Medulla oblongata (tissue), 1 donor: ENCODE measurements around the gene CELA3A.
"Not testable (repeated sequence)": the region's sequence is repeated elsewhere in the genome, so short reads cannot be mapped to it uniquely, and the experiment has no call there.

Experiments
- DNase-seq: peaks from one replicate; pipeline ENCODE4 v3.0.0-alpha.2; 2015; ENCODE audit errors: extremely low spot score

CELA3A gene, protein sequence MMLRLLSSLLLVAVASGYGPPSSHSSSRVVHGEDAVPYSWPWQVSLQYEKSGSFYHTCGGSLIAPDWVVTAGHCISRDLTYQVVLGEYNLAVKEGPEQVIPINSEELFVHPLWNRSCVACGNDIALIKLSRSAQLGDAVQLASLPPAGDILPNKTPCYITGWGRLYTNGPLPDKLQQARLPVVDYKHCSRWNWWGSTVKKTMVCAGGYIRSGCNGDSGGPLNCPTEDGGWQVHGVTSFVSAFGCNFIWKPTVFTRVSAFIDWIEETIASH

GRCh38 chr1:22001409-22001808 lies at the start of gene CELA3A:
TSS of gene CELA3A (plus strand) at chr1:22001657. CDS start at chr1:22001675, 18 bp downstream.
- no peak for DNase-seq

DNA sequence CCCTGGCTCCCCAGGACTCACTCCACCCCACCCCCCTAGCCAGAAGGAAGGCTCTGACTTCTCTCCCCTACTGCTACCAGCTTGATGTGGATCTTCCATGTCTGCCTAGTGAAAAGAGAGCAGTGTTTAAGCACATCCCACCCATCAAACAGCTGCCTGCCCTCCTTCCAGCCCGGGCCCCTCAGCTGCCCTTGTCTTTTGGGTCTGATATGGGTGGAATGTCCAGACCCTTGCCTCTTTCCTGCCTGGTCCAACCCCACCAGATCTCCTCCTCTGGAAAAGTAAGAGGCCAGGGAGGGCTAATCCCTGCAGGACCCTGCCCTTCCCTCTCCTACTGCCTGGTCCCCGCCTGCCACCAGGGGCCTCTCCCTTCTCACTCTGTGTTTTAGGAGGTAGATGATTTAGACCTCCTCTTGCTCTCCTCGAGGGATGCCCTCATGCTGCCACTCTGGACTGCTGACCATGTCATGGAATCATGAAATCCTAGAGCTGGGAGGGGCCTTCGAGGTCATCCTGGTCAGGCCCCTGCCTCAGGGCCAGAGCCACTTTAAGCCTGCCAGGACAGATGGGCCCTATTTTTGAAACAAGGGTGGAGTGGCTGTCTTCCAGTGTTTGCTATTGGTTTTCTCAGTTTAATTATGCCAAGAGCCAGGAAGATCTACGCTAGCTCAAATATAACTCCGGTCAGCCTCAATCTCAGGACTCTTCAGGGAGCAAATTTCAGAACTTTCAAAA lies 48.5 kb upstream of the CELA3A start:
- no peak for DNase-seq

- no peak for DNase-seq
These were observed 46.4 kb upstream of the CELA3A start for GRCh38 chr1:21955058-21955457.

DNA sequence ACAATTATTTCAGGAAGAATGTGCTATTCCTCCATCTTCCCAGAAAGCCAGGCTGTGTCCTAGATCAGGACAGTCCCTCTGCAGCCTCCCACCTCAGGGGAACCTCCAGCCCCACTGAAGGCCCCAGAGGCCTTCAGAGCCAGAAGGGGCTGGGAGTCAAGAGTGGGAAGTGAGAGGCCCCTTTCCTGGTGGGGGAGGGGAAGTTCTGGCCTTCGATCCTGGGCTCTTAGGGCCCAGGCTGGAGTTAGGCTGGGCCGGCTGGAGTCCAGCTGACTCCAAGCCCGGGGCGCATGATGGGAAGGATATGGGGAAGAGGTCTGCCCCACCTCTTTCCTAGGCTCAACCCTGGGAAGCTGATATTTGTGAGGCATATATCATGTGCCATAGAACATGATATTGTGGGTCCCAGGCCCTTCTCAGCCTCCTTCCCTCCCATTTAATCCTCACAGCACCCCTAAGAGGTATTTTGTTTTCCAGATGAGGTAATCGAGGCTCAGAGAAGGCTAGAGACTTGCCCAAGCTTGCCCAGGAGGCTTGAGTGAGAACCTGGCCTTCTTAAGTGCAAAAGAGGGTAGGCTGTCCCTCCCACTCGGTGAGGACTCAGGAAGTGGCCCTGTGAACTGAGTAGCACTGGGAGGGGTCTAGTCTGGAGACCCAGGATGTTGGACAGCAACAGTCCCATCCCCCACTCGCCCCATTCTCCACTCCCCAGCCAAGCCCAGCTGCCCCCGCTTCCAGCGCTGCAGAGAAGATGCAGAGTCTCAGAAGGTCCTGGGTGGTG lies 45.8 kb upstream of the CELA3A start:
- DNase-seq = no peak

DNA sequence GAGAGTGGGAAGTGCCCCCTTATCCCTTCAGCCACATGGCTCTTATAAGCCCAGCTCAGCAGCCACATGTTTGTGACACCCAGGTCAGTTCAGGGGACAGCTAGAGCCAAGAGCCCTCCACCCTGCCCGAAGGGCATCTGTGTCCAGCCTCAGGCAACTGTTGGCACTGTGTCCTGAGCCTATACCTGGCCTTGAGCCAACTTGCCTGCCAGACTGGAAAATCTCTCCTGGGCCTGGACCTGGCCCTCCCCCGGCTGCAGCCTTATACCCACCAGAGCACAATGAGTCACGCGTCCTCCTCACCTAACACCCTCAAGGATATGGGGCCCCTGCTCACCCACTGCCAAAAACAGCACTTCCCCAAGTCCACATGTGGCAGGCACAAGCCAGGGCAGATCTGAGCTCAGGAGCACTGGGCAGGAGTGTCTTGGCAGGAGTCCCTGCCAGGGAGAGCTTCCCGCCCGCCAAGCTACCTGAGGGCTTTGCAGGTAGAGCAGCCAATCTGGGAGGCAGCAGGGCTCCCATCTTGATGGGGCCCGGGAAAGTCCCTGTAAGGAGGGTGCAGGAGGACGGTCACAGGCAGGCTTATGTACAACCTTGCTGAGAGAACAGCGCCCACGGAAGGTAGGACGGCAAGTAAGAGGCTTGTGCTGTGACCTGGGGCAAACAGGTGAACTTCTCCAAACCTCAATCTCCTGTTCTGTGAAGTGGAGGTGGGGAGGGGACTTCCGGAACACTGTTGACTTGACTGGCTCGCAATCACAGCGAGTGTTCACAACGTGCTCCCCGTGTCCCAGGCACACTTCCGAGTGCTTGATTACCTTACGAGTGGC lies 44.5 kb upstream of the CELA3A start:
- DNase-seq = no peak

- DNase-seq = no peak
These were observed 40.1 kb upstream of the CELA3A start for GRCh38 chr1:21961337-21961736.

- DNase-seq = no peak
These were observed 39.7 kb upstream of the CELA3A start for GRCh38 chr1:21961799-21962198.

GRCh38 chr1:21963477-21964217 lies 37.8 kb upstream of the CELA3A start:
- DNase-seq = peak; percentile 78

DNA sequence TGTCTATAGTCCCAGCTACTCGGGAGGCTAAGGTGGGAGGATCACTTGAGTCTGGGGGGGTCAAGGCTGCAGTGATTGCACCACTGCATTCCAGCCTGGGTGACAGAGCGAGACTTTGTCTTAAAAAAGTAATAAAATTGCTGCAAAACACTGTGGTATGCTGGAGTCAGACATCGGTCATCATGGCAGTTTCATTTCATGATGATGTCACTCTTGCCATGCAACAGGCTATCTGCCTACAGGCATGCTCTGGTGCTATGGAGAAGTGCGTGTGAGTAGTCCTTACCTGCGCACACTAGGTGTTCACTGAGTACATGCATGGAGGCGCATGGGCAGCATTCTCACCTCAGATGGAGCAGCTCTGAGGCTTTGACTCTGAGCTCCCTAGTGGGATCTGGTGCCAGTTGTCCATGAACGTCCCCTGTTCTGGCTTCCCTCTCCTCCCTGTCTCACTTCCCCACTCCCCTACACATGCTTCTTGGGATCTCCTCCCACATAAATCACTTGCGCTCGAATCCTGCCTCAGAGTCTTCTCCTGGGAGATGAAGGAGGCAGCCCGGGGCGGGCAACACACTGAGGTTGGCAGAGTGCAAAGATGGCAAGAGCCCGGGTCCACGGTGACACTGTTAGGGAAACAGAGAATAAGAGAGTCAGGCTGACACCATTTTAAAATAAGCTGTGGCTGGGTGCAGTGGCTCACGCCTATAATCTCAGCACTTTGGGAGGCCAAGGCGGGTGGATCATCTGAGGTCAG lies 35.0 kb upstream of the CELA3A start:
- no peak for DNase-seq

DNA sequence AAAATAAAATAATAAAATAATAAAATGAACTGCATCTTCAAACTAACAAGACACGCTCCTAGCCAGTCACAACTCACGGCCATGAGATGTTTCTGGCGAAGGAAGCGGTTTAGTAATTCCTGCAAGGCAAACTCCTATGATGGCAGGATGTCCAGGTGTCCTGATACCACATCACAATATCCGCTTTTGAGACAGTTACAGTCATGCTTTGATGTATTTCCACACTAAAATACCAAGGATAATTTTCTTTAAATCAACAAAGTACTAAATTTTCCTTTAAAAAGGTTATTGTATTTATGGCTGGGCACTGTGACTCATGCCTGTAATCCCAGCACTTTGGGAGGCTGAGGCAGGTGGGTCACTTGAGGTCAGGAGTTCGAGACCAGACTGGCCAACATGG lies 34.2 kb upstream of the CELA3A start:
- DNase-seq = not testable (repeated sequence)

DNA sequence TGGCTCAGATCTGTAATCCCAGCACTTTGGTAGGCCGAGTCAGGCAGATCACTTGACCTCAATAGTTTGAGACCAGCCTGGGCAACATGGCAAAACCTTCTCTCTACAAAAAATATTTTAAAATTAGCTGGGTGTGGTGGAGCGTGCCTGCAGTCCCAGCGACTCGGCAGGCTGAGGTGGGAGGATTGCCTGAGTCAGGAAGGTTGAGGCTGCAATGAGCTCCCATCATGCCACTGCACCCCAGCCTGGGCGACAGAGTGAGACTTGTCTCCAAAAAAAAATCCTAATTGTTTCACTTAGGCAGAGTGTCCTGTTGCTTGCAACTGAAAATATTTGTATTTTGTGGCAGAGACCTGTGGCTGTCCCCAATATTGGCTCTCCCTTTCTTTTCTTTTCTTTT lies 32.4 kb upstream of the CELA3A start:
- not testable (repeated sequence) for DNase-seq

GRCh38 chr1:21970523-21970922 lies 30.9 kb upstream of the CELA3A start:
- not testable (repeated sequence) for DNase-seq

GRCh38 chr1:21972973-21973441 lies 28.4 kb upstream of the CELA3A start:
- DNase-seq = not testable (repeated sequence)

DNA sequence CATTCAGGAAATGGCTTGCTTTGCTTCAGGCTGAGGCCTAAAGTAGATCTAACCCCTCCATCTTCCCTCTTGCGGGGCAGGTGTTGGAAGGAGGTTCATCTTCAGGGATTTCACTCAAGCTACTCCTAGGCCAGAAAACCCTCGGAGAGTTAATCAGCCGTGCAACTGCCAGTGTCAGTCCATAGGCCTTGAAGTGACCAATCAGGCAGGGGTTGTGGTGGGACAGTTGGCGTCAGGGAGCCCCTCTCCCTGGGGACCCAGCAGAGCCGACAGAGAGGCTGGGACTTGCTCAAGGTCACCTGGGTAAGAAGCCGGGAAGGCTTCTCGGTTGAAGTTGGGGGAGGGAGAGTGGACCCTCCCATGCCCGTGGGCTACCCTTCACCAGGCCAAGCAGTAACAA lies 27.5 kb upstream of the CELA3A start:
- not testable (repeated sequence) for DNase-seq

- not testable (repeated sequence) for DNase-seq
These were observed 26.8 kb upstream of the CELA3A start for GRCh38 chr1:21974699-21975098.

DNA sequence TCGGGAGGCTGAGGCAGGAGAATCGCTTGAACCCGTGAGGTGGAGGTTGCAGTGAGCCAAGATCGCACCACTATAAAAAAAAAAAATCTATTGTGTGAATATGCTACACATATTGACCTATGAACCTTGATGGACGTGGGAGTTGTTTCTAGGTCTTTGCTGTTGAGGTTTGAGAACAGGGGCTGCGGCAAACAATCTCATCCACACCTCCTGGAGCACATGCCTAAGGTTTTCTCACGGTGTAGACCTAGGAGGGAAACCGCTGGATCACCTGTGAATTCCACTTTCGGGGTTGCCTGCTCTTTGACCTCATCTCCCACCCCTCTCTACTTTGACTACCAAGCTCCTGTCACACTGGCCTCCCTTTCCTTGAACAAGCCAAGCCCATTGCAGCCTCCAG lies 26.2 kb upstream of the CELA3A start:
- not testable (repeated sequence) for DNase-seq

GRCh38 chr1:21976703-21977239 lies 24.7 kb upstream of the CELA3A start, which contains the start of gene CELA3B:
TSS of gene CELA3B (plus strand) at chr1:21977022. CDS start at chr1:21977040, 18 bp downstream.
- not testable (repeated sequence) for DNase-seq

GRCh38 chr1:21978209-21978608 lies 23.2 kb upstream of the CELA3A start:
- not testable (repeated sequence) for DNase-seq

DNA sequence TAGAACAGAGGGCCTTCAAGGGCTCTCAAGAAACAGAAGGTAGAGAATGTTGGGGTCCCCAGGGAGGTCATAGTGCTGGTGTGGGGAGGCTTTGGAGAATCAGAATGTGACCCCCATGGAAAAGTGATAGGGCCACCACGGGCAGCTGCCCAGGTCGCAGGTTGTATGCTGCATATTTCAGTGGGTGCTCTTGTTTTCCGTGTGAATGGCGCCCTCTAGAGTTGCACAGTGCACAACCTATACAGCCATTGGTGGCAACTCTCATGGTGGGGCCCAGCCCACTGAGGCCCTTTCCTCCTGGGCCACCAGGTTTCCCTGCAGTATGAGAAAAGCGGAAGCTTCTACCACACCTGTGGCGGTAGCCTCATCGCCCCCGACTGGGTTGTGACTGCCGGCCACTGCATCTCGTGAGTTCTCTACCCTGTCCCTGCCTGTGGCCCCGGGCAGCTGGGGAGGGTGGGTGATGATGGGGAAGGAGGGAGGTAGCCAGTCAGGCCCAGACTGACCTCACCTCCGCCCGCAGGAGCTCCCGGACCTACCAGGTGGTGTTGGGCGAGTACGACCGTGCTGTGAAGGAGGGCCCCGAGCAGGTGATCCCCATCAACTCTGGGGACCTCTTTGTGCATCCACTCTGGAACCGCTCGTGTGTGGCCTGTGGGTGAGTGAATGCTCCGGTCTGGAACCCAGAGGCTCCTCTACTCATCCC lies 20.8 kb upstream of the CELA3A start:
- DNase-seq = not testable (repeated sequence)
